ENCODE results near the gene TTYH3.

TTYH3 gene

GRCh38 chr7:2637066-2637471, 5.3 kb downstream of the TTYH3 start:
- CTCF ChIA-PET, result no interaction called here
- no peak for TF ChIP-seq FOXK2 (IDR thresholded peaks at IDR 0.05)
- no peak for TF ChIP-seq BHLHE40 (IDR thresholded peaks at IDR 0.05; ENCODE audit: borderline replicate concordance)
- TF ChIP-seq ZNF384 (IDR thresholded peaks at IDR 0.05), result no peak
- TF ChIP-seq FOXA1 (IDR thresholded peaks at IDR 0.05), result no peak
- TF ChIP-seq ARNT (IDR thresholded peaks at IDR 0.05), result no peak
- no peak for TF ChIP-seq SP1 (IDR thresholded peaks at IDR 0.05)
- TF ChIP-seq NFRKB (IDR thresholded peaks at IDR 0.05), result no peak
- no peak for TF ChIP-seq LEF1 (IDR thresholded peaks at IDR 0.05; ENCODE audit: borderline replicate concordance)
- TF ChIP-seq HDGF (IDR thresholded peaks at IDR 0.05; ENCODE audit: borderline replicate concordance), result no peak
- TF ChIP-seq ELF4 (IDR thresholded peaks at IDR 0.05), result no peak
- TF ChIP-seq FOXM1 (IDR thresholded peaks at IDR 0.05; ENCODE audit: borderline replicate concordance), result no peak
- no peak for TF ChIP-seq TARDBP (IDR thresholded peaks at IDR 0.05)
- TF ChIP-seq PKNOX1 (IDR thresholded peaks at IDR 0.05), result no peak
- TF ChIP-seq CTBP1 (IDR thresholded peaks at IDR 0.05; ENCODE audit: borderline replicate concordance), result no peak
- TF ChIP-seq SUZ12 (IDR thresholded peaks at IDR 0.05), result no peak
- TF ChIP-seq L3MBTL2 (conservative IDR thresholded peaks at IDR 0.05), result no peak

GRCh38 chr7:2637505-2638223, 5.9 kb downstream of the TTYH3 start:
- POLR2A ChIA-PET, result no interaction called here

More at GRCh38 chr7:2637066-2637471, 5.3 kb downstream of the TTYH3 start:
- DNase-seq (ENCODE audit: extremely low spot score), result no peak
- POLR2A ChIA-PET, result no interaction called here

GRCh38 chr7:2638224-2638991, 6.6 kb downstream of the TTYH3 start:
- TF ChIP-seq PKNOX1 (IDR thresholded peaks at IDR 0.05) (no peak), ELF4 (IDR thresholded peaks at IDR 0.05) (no peak), ARNT (IDR thresholded peaks at IDR 0.05) (no peak), SP1 (IDR thresholded peaks at IDR 0.05) (no peak), ZNF384 (IDR thresholded peaks at IDR 0.05) (no peak), FOXK2 (IDR thresholded peaks at IDR 0.05) (no peak), FOXM1 (IDR thresholded peaks at IDR 0.05; ENCODE audit: borderline replicate concordance) (no peak), TARDBP (IDR thresholded peaks at IDR 0.05) (no peak), L3MBTL2 (conservative IDR thresholded peaks at IDR 0.05) (no peak), SUZ12 (IDR thresholded peaks at IDR 0.05) (no peak), HDGF (IDR thresholded peaks at IDR 0.05; ENCODE audit: borderline replicate concordance) (no peak), BHLHE40 (IDR thresholded peaks at IDR 0.05; ENCODE audit: borderline replicate concordance) (no peak), FOXA1 (IDR thresholded peaks at IDR 0.05) (no peak), LEF1 (IDR thresholded peaks at IDR 0.05; ENCODE audit: borderline replicate concordance) (no peak), CTBP1 (IDR thresholded peaks at IDR 0.05; ENCODE audit: borderline replicate concordance) (no peak), NFRKB (IDR thresholded peaks at IDR 0.05) (no peak)
- POLR2A ChIA-PET, result no interaction called here
- DNase-seq (ENCODE audit: extremely low spot score), result no peak
- CTCF ChIA-PET, result no interaction called here

More at GRCh38 chr7:2637505-2638223, 5.9 kb downstream of the TTYH3 start:
- CTCF ChIA-PET, result no interaction called here
- DNase-seq (ENCODE audit: extremely low spot score), result no peak
- TF ChIP-seq HDGF (IDR thresholded peaks at IDR 0.05; ENCODE audit: borderline replicate concordance), result no peak

GRCh38 chr7:2639181-2639681, 7.4 kb downstream of the TTYH3 start:
- ChIA-PET POLR2A (no interaction called here), CTCF (no interaction called here)
- no peak for TF ChIP-seq ELF4 (IDR thresholded peaks at IDR 0.05)
- no peak for TF ChIP-seq LEF1 (IDR thresholded peaks at IDR 0.05; ENCODE audit: borderline replicate concordance)
- TF ChIP-seq L3MBTL2 (conservative IDR thresholded peaks at IDR 0.05), result no peak
- TF ChIP-seq FOXA1 (IDR thresholded peaks at IDR 0.05), result no peak
- no peak for TF ChIP-seq PKNOX1 (IDR thresholded peaks at IDR 0.05)
- DNase-seq (ENCODE audit: extremely low spot score), result no peak

GRCh38 chr7:2639695-2640481, 8.1 kb downstream of the TTYH3 start:
- no peak for DNase-seq (ENCODE audit: extremely low spot score)
- no peak for TF ChIP-seq LEF1 (IDR thresholded peaks at IDR 0.05; ENCODE audit: borderline replicate concordance)
- TF ChIP-seq FOXM1 (IDR thresholded peaks at IDR 0.05; ENCODE audit: borderline replicate concordance), result no peak
- no peak for TF ChIP-seq FOXA1 (IDR thresholded peaks at IDR 0.05)
- no peak for TF ChIP-seq NFRKB (IDR thresholded peaks at IDR 0.05)
- no peak for TF ChIP-seq ELF4 (IDR thresholded peaks at IDR 0.05)
- TF ChIP-seq CTBP1 (IDR thresholded peaks at IDR 0.05; ENCODE audit: borderline replicate concordance), result no peak
- no peak for TF ChIP-seq FOXK2 (IDR thresholded peaks at IDR 0.05)
- TF ChIP-seq ZNF384 (IDR thresholded peaks at IDR 0.05), result no peak
- TF ChIP-seq TARDBP (IDR thresholded peaks at IDR 0.05), result no peak
- TF ChIP-seq SUZ12 (IDR thresholded peaks at IDR 0.05), result no peak
- no peak for TF ChIP-seq BHLHE40 (IDR thresholded peaks at IDR 0.05; ENCODE audit: borderline replicate concordance)
- CTCF ChIA-PET, result no interaction called here
- POLR2A ChIA-PET, result no interaction called here

Measured in HEK293T (cell line).